H1 (cell line): ENCODE data around the gene OSM. TPM values are rescaled to one million over a fixed set of nuclear protein-coding genes. Genes with fewer than 3 reads are reported as not detected.
A peak's percentile ranks its signal among the peaks of the same experiment; 100 is the strongest.

ENCODE experiments used
- CTCF ChIA-PET: fragments of 300-600 bp; sonication (Branson Sonifier 250); formaldehyde crosslinking; loops from one replicate; lab custom pipeline; 2021; ENCODE audit not compliant: partially characterized antibody; lab: Charles Lee
- POLR2A ChIA-PET: fragments of 300-600 bp; sonication (Branson Sonifier 250); formaldehyde crosslinking; loops from one replicate; lab custom pipeline; 2021; ENCODE audit warnings: inconsistent platforms; ENCODE audit not compliant: partially characterized antibody; lab: Charles Lee
- DNase-seq, 2 experiments: peaks; one replicate each; pipeline versions ENCODE4 v3.0.0 to v3.0.0-alpha.2; 2010 to 2022; ENCODE audit warnings: low spot score in 2 of 2, low read depth in 1 of 2, mixed read lengths in 1 of 2
- FAIRE-seq: peaks from 2 replicates; lab custom pipeline; 2011; peaks lifted over from hg19 to GRCh38; lab: Jason Lieb, UNC
- H2AFZ ChIP-seq: 2 replicates; pipeline ENCODE4 v1.8.1; 2012; ENCODE audit warnings: low read length, inconsistent platforms
- H2AK5ac ChIP-seq: 2 replicates; pipeline ENCODE4 v1.6.1; 2013; ENCODE audit warnings: low read depth, low read length
- H2BK120ac ChIP-seq: replicated peaks from 2 replicates; pipeline ENCODE3; 2013; ENCODE audit warnings: low read depth, low read length, inconsistent platforms
- H2BK12ac ChIP-seq: 2 replicates; pipeline ENCODE4 v1.6.1; 2013; ENCODE audit warnings: low read depth, low read length
- H2BK15ac ChIP-seq: 2 replicates; pipeline ENCODE4 v1.6.1; 2013; ENCODE audit warnings: low read length
- H2BK20ac ChIP-seq: 2 replicates; pipeline ENCODE4 v1.6.1; 2013; ENCODE audit warnings: low read length
- H2BK5ac ChIP-seq: 2 replicates; pipeline ENCODE4 v1.6.1; 2013; ENCODE audit warnings: low read depth, low read length
- H3K14ac ChIP-seq: 2 replicates; pipeline ENCODE4 v1.6.1; 2013; ENCODE audit warnings: inconsistent platforms; ENCODE audit not compliant: insufficient read length
- H3K18ac ChIP-seq: 2 replicates; pipeline ENCODE4 v1.6.1; 2013; ENCODE audit warnings: low read length; ENCODE audit errors: extremely low read depth
- H3K23ac ChIP-seq: 2 replicates; pipeline ENCODE4 v1.6.1; 2013; ENCODE audit warnings: inconsistent platforms; ENCODE audit not compliant: insufficient read length
- H3K23me2 ChIP-seq: 2 replicates; pipeline ENCODE4 v1.6.1; 2013; ENCODE audit warnings: low read depth, low read length
- H3K27ac ChIP-seq: 2 replicates; pipeline ENCODE4 v1.6.1; 2011; ENCODE audit warnings: low read depth, low read length, inconsistent platforms
- H3K27me3 ChIP-seq, 4 experiments: replicated peaks in 1 of 4; 1 replicate in 1 of 4; 2 replicates in 3 of 4; pipeline versions ENCODE4 v1.6.1 to v1.8.1; 2011 to 2013; ENCODE audit warnings: low read length in 3 of 4, mild to moderate bottlenecking in 3 of 4, inconsistent platforms in 2 of 4, mixed read lengths in 2 of 4, moderate library complexity in 1 of 4; ENCODE audit not compliant: control insufficient read depth in 3 of 4, insufficient read depth in 3 of 4; ENCODE audit errors: extremely low read depth in 1 of 4
- H3K36me3 ChIP-seq, 4 experiments: 2 replicates each; pipeline versions ENCODE4 v1.6.1 to v1.8.1; 2011 to 2013; ENCODE audit warnings: mild to moderate bottlenecking in 4 of 4, low read length in 3 of 4, moderate library complexity in 2 of 4, control low read depth in 1 of 4, inconsistent platforms in 1 of 4; ENCODE audit not compliant: insufficient read depth in 4 of 4, control insufficient read depth in 2 of 4
- H3K4ac ChIP-seq: replicated peaks from 2 replicates; pipeline ENCODE3; 2013; ENCODE audit warnings: low read length, low read depth, mixed read lengths, inconsistent platforms; ENCODE audit not compliant: insufficient read length
- H3K4me1 ChIP-seq, 4 experiments: replicated peaks in 1 of 4; 1 replicate in 1 of 4; 2 replicates in 3 of 4; pipeline versions ENCODE4 v1.6.1 to v1.8.1; 2011 to 2013; ENCODE audit warnings: low read length in 3 of 4, inconsistent platforms in 2 of 4, mixed read lengths in 1 of 4; ENCODE audit not compliant: insufficient read depth in 4 of 4, control insufficient read depth in 3 of 4
- H3K4me2 ChIP-seq, 2 experiments: 2 replicates each; pipeline versions ENCODE4 v1.6.1 to v1.8.1; 2011 to 2013; ENCODE audit warnings: low read depth in 2 of 2, low read length in 2 of 2, control low read depth in 1 of 2, inconsistent platforms in 1 of 2, mild to moderate bottlenecking in 1 of 2; ENCODE audit not compliant: insufficient read depth in 1 of 2
- H3K4me3 ChIP-seq, 4 experiments: fragments of 200-600, 300-600 bp in 1 of 4; sonication (generic), shearing (Covaris generic), sonication (Bioruptor Twin) in 1 of 4; 2 replicates each; pipeline versions ENCODE4 v1.5.1 to v1.8.1; 2011 to 2016; ENCODE audit warnings: low read length in 4 of 4, low read depth in 3 of 4, control low read depth in 2 of 4, inconsistent platforms in 2 of 4, mild to moderate bottlenecking in 2 of 4, mixed read lengths in 1 of 4, moderate library complexity in 1 of 4; ENCODE audit not compliant: insufficient read depth in 2 of 4; ENCODE audit errors: extremely low read depth in 1 of 4
- H3K56ac ChIP-seq: replicated peaks from 2 replicates; pipeline ENCODE3; 2013; ENCODE audit warnings: low read depth, mild to moderate bottlenecking, mixed read lengths, low read length, inconsistent platforms; ENCODE audit not compliant: insufficient read length
- H3K79me1 ChIP-seq: 2 replicates; pipeline ENCODE4 v1.6.1; 2013; ENCODE audit warnings: low read depth, low read length, control low read depth
- H3K79me2 ChIP-seq, 2 experiments: 2 replicates each; pipeline versions ENCODE4 v1.6.1 to v1.8.1; 2012 to 2013; ENCODE audit warnings: low read length in 2 of 2, mild to moderate bottlenecking in 2 of 2, inconsistent platforms in 1 of 2; ENCODE audit not compliant: insufficient read depth in 2 of 2, control insufficient read depth in 1 of 2
- H3K9ac ChIP-seq, 4 experiments: replicated peaks in 1 of 4; 1 replicate in 1 of 4; 2 replicates in 3 of 4; pipeline versions ENCODE4 v1.6.1 to v1.8.1; 2011 to 2013; ENCODE audit warnings: low read depth in 3 of 4, low read length in 3 of 4, control low read depth in 2 of 4, mild to moderate bottlenecking in 2 of 4, moderate library complexity in 2 of 4, inconsistent platforms in 1 of 4; ENCODE audit errors: extremely low read depth in 1 of 4
- H3K9me3 ChIP-seq, 2 experiments: 2 replicates each; pipeline versions ENCODE4 v1.6.1 to v1.8.1; 2012 to 2013; ENCODE audit warnings: mild to moderate bottlenecking in 2 of 2, moderate library complexity in 2 of 2, control low read depth in 1 of 2, inconsistent platforms in 1 of 2, low read depth in 1 of 2, low read length in 1 of 2, mixed read lengths in 1 of 2; ENCODE audit not compliant: insufficient read depth in 2 of 2
- H4K20me1 ChIP-seq, 2 experiments: replicated peaks in 1 of 2; 2 replicates each; pipeline versions ENCODE3 to v1.8.1; 2011 to 2013; ENCODE audit warnings: inconsistent platforms in 2 of 2, low read length in 2 of 2, mild to moderate bottlenecking in 1 of 2; ENCODE audit not compliant: insufficient read depth in 2 of 2, control insufficient read depth in 1 of 2
- H4K5ac ChIP-seq: 2 replicates; pipeline ENCODE4 v1.6.1; 2013; ENCODE audit warnings: low read length, low read depth, mixed read lengths, inconsistent platforms; ENCODE audit not compliant: insufficient read length
- H4K8ac ChIP-seq: 2 replicates; pipeline ENCODE4 v1.8.0; 2013; ENCODE audit warnings: mild to moderate bottlenecking, moderate library complexity, low read length, inconsistent platforms; ENCODE audit not compliant: insufficient read depth; ENCODE audit errors: extremely low read depth
- H4K91ac ChIP-seq: replicated peaks from 2 replicates; pipeline ENCODE3; 2013; ENCODE audit warnings: low read length, mixed read lengths, inconsistent platforms; ENCODE audit not compliant: insufficient read length
- ASH2L ChIP-seq: fragments of 200-600, 300-600 bp; sonication (generic); IDR thresholded peaks from one replicate; pipeline ENCODE4 v1.7.1; 2017; ENCODE audit warnings: low read length
- KDM1A ChIP-seq: fragments of 200-600, 300-600 bp; sonication (generic); IDR thresholded peaks from 2 replicates; pipeline ENCODE4 v1.7.1; 2016; ENCODE audit warnings: mild to moderate bottlenecking, low read length, borderline replicate concordance
- WGBS, 2 experiments: shearing (Covaris generic) in 1 of 2; methylation state at CpG; one replicate each; pipeline versions ENCODE4 v1.1.6 to v1.1.7; 2013 to 2015; ENCODE audit warnings: low lambda C conversion rate in 2 of 2, mixed read lengths in 2 of 2, inconsistent platforms in 1 of 2, low coverage in 1 of 2, missing lambda C conversion rate in 1 of 2; ENCODE audit not compliant: insufficient replicate concordance in 2 of 2, insufficient coverage in 1 of 2, insufficient read length in 1 of 2; ENCODE audit errors: extremely low coverage in 1 of 2, missing lambda C conversion rate in 1 of 2; 5-methylcytosine and 5-hydroxymethylcytosine counted together
- polyA plus RNA-seq, 7 experiments: library from polyadenylated mRNA; depleted of rRNA in 3 of 7; stranded (reverse) in 5 of 7; unstranded in 2 of 7; fragments of >200 nt in 5 of 7; fragments of 200-250 nt in 2 of 7; gene quantifications; 1 replicate in 5 of 7; 2 replicates in 1 of 7; 4 replicates in 1 of 7; pipeline versions ENCODE4 v1.2.1 to v1.2.3, GENCODE V29; 2011 to 2013; ENCODE audit warnings: missing spikeins in 2 of 7, mixed read lengths in 2 of 7
- total RNA-seq: library from RNA; stranded (reverse); fragmentation: NEBNext Ultra II Directional; extraction: Animal tissue kit (Norgen Biotek cat#: 25700); gene quantifications from 2 replicates; pipeline ENCODE4 v1.2.1, GENCODE V29; 2021

OSM gene
- total and polyA plus RNA-seq, 2 of the 8 experiments (the other 6 are each of a cell fraction or from before 2014, with no cell fraction given): not detected

GRCh38 chr22:30225220-30225927 is 41.3 kb downstream of the OSM start:
- Histone ChIP-seq H3K4me3 (no peak overlapping the region), H4K91ac (no peak overlapping the region), H3K4me2 (no peak overlapping the region), H3K4me1 (peaks cover 0 to 6% (median 5%) of the 10 kb centered on the region in 4 experiments; a peak in 5 of 7 replicates), H3K18ac (no peak overlapping the region), H3K4ac (no peak overlapping the region), H2BK120ac (no peak overlapping the region), H3K14ac (no peak overlapping the region), H3K27ac (no peak overlapping the region), H3K36me3 (no peaks in the 10 kb centered on the region), H3K27me3 (peaks cover 0 to 3% (median 0%) of the 10 kb centered on the region in 4 experiments; a peak in 1 of 7 replicates), H2BK15ac (peak overlapping the region; percentile 75), H2BK5ac (no peak overlapping the region), H2BK20ac (no peak overlapping the region), H3K79me2 (no peaks in the 10 kb centered on the region)
- no peak for DNase-seq
- TF ChIP-seq KDM1A: peak; percentile 51; the same call in 1 of the 2 replicates
- TF ChIP-seq ASH2L: no peak
- TF ChIP-seq, all 59 proteins: peak for 1
- no peak overlapping the region for H2AK5ac ChIP-seq
- no peak for FAIRE-seq
- H2BK12ac ChIP-seq: no peak overlapping the region
- H4K20me1 ChIP-seq: peaks cover 0 to 2% of the 10 kb centered on the region in 2 experiments
- CTCF ChIA-PET: interaction anchor here (0.9 to 2.0 kb wide), 8 partner anchors 10 to 117 kb away, joined by 3 to 6 read pairs (median 4); no protein-coding TSS in a partner anchor
- H3K9ac ChIP-seq: no peak overlapping the region
- POLR2A ChIA-PET: interaction anchor here (1.3 kb wide), 1 partner anchor 12 kb away, joined by 3 read pairs; no protein-coding TSS in a partner anchor
- no peaks in the 10 kb centered on the region; the same call in 1 of the 2 replicates for H3K23me2 ChIP-seq
- no peak overlapping the region for H3K56ac ChIP-seq
- H4K5ac ChIP-seq: no peak overlapping the region
- H3K23ac ChIP-seq: no peak overlapping the region
- H3K9me3 ChIP-seq: no peaks in the 10 kb centered on the region
- H3K79me1 ChIP-seq: no peaks in the 10 kb centered on the region; the same call in 1 of the 2 replicates
- H2AFZ ChIP-seq: no peak overlapping the region
- WGBS, 2 experiments: 87% methylated on average over 7 of the region's 7 CpGs; no CpG with 5 or more reads in 1 of the 2 experiments
- no peak overlapping the region for H4K8ac ChIP-seq
